ENCODE results near the gene RANBP6.
A peak's percentile ranks its signal among the peaks of the same experiment; 100 is the strongest.
"Not testable (repeated sequence)": the region's sequence is repeated elsewhere in the genome, so short reads cannot be mapped to it uniquely, and the experiment has no call there.

The RANBP6 gene

DNA sequence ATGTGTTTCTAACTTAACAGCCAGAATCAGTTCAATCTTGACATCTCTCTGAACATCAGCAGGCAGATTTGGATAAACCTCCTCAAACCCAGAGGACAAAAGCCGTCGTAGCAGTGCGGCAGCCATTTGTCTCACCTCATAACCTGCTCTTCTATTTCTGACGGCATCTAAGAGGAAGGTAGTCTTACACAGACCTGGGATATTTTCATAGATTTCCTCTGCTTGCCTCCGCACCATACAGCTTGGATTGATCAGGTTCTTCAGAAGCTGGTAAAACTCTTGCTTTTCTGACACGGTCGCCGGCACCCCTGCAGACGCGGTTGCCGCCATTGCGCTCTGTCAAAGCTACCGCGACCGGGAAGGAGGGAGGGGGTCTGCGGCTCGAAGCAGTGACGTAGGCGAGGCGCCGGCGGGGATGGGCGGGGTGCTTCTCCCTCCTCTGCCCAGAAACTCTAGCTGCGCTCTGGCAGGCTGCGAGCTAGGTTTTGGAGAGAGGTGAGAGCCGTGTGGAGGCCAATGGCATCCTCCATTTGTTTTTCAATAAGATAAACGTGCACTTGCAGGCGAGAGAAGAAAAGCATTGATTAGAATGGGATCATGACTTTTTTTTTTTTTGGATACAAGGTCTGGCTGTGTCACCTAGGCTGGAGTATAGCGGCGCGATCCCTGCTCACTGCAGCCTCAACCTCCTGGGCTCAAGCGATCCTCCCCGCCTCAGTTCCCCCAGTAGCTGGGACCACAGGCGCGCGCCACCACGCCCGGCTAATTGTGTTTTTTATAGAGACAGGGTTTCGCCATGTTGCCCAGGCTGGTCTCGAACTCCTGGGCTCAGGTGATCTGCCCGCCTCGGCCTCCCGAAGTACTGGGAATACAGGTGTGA is at the start of gene RANBP6:
RANBP6 (minus strand) TSS at position 347 of the 880 bp plus-strand sequence; CDS start at position 330, 17 bp downstream.
- peak; percentile 87 for DNase-seq

DNA sequence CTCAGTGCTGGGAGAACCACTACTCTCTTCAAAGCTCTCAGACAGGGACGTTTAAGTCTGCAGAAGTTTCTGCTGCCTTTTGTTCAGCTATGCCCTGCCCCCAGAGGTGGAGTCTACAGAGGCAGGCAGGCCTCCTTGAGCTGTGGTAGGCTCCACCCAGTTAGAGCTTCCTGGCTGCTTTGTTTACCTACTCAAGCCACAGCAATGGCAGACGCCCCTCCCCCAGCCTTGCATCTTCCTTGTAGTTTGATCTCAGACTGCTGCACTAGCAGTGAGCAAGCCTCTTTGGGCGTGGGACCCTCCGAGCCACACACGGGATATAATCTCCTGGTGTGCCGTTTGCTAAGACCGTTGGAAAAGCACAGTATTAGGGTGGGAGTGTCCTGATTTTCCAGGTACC is 47.7 kb upstream of the RANBP6 start:
- not testable (repeated sequence) for DNase-seq

DNA sequence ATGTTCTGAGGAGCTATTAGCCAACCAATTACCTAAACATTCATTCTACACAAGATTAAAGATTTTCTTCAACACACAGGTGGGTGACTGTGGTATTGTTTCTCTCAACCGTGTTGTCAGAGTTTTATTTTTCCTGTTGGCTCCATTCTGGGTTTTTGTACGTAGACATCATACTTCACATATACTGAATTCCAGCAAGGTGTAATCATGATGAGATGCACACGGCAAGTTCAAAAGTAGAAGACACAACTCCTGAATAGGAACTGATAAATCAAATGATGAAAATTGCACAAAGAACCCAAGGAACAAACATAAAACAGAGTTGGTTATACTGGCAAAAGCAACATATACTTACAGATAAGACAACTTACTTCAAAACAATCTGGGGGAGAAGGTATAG is 40.2 kb upstream of the RANBP6 start:
- no peak for DNase-seq

DNA sequence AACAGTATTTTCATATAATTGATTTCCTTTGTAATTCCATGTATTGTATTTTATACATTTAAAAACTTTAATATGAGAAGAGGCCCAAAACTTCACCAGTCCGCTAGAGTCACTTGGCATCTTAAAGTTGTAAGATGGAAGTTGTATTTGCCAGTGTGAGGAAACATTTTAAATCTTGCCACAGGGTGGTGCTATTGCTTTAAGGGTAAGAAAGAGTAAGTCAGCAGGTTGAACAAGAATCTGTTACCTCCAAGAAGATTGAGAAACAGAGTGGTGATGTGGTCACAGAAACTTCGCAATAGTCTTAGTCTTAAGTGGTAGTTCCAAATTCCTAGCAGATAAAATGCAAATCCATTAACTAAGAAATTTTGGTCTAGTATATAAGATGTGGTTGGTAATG is 39.8 kb upstream of the RANBP6 start:
- no peak for DNase-seq

DNA sequence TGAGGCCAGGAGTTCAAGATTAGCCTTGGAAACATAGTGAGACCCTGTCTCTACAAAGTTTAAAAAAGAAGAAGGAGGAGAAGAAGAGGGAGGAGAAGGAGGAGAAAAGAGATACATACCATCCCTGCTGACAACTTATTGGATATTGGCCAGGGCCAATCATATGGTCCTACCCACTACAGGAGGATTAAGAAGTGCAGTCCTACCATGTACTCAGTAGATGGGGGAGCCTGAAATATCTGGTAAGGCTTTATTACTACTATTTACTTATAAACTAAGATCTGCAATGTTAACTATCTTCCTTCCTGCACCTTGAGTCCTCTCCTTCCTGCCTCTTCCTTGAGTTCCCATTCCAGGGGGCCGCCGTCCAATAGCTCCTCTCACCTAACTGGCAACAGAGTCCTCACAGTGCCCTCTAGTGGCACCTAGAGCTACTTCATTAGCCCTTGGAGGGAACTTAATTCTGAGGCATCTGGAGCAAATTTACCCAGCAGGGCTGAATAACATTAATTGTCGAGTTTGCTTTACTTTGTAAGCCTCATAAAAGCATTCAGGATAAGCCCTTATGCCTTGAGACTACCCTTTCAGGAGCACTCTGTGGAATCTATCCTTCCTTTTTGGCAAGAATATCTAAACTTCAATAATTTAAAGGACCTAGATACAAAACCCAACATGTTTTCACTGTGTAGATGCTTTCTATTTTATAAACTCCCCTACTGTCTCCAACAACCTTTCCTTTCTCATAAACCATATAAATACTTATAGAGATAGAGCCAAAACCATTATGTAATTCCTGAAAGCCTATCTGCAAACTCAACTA is 39.1 kb upstream of the RANBP6 start:
- DNase-seq = peak; percentile 54

DNA sequence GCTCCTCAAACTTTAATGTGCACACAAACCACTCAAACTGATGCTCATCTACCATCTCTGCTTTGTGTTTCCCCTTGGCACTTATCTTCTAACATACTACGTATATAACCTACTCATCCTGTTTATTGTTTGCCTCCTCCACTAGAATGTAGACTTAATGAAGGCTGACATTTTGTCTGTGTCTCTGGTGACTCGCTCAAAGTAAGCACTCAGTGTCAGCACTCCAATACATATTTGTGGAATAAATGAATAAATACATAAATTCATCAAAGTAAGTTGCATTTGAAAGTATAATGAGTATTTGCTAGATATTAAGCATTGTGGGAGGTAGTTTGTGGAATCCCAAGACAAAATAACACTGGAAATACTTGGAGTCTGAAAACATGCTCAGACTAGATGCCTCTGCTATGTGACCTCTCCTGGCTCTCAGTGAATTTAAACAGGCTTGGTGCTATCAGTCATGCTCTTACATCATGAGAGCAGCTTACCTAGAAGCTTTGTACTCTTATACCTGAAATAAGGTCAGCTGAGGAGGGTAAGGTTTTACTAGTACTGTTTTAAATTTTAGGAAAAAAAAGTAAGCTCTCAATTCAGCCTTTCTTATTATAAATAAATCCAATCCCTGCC is 37.0 kb upstream of the RANBP6 start:
- no peak for DNase-seq

DNA sequence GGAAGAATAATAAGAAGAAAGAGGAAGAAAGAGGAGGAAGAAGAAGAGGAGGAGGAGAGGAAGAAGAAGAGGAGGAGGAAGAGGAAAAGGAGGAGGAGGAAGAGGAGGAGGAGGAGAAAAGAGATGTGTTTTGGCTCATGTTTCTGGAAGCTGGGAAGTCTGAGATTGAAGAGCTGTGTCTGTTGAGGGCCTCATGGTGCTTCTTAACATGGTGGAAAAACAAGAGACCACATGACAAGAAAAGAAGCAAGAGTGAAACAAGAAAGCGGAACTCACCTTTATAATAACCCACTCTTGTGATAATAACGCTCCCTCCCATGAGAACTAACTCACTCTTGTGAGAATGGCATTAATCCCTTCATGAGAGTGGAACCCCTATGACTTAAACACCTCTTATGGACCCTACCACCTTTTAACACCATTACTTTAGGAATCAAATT is 36.1 kb upstream of the RANBP6 start:
- no peak for DNase-seq

DNA sequence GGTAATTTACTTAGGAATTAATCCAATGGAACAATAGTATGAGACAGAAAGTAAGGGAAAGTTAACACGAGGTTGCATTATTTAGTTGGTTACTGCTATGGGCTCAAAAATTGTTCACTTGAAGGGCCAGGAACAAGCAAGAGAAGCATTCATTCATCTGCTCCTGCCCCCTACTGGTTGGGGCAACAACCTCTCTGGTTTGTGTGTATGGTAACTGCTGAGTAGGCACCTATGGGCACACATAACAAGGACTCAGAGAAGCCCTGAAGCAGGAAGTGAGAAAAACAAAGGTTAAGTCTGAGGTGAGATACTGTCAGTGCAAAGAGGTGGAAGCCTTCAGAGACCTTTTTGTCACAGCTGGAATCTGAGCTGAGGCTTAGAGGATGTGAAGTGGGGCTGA is 34.4 kb upstream of the RANBP6 start:
- no peak for DNase-seq

DNA sequence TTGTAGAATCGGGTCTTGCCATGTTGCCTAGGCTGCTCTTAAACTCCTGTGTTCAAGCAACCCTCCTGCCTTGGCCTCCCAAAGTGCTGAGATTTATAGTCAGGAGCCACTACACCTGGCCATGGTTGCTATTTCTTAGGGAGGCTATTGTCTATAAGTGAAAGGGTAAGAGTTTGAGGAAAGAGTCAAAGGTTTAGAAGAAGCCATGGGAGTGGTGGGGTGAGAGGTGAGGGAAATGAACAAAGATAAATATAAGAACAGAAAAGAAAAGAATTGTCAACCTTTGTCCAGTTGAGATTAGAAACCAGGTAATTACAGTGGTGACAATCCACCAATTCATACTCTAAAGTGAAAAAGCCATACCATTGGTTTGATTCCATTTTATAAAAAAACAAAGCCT is 32.6 kb upstream of the RANBP6 start:
- no peak for DNase-seq

DNA sequence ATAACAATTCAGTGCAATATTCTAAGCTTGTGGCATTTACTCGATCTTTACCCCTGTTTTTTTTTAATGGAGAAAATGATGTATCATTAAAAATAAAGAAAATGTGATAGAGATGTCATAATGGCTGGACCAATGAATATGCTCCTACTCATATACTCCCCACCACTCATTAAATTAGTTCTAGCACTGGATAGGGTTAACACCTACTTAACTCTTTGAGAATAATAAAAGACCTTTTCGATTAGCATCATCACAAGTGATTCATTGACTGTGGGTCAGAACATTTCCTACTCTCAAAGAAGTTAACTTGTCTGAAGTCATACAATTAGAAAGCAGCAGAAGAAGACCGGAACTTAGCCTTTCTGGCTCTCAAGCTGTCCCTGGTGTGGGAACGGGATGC is 31.6 kb upstream of the RANBP6 start:
- DNase-seq = no peak

DNA sequence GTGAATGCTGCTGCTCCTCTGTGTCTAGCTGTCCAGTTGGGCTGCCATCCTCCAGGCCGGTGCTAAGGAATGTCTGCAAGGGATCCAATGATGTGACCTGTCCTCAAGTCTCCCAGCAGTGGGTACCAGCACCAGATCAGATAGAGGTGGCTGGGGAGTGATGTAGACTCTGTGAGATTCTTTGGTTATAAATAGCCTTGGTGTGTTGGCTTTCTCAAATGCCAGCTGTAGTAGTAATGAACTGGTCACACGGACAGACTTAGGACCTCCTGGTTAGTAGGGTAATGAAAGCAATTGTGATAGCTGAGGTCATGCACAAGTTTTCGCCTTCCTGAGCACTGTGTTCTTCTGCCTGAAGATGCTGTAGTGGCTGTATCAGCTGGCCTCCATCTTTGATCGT is 29.9 kb upstream of the RANBP6 start:
- DNase-seq = no peak

DNA sequence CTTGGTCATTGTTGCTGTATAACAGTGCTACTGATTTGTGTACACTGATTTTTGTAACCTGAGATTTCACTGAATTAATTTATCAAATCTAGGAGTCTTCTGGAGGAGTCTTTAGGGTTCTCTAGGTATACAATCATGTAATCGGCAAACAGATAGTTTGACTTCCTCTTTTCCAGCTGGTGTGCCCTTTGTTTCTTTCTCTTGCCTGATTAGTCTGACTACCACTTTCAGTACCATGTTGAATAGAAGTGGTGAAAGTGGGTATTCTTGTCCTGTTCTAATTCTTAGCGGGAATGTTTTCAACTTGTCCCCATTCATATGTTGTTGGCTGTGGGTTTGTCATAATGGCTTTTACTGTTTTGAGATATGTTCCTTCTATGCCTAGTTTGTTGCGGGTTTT is 24.7 kb upstream of the RANBP6 start:
- DNase-seq = no peak

DNA sequence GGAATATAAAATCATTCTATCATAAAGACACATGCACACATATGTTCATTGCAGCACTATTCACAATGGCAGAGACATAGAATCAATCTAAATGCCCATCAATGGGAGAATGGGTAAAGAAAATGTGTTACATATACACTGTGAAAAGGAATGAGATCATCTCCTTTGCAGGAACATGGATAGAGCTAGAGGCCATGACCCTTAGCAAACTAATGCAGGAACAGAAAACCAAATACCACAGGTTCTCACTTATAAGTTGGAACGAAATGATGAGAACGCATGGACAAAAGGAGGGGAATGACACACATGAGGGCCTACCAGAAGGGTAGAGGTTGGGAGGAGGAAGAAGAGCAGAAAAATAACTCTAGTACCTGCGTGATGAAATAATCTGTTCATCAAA is 21.0 kb upstream of the RANBP6 start:
- no peak for DNase-seq

DNA sequence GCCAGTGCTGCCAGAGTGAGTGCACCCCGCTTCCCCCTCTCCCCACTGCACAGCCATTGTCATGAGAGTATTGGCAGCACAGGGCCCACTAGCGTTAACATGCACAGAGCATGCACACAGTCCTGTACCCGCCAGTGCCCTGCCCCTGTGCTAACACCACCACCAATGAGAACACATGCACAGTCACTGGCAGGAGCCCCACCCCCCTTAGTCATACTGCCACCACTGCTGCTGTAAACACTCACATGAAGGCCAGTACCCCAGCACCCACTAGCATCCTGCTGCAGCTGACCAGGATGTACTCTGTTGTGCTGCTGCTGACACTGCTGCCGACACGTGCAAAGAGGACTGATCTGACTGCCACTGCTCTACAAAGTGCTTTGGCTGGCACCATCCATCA is 19.5 kb upstream of the RANBP6 start:
- DNase-seq = no peak

DNA sequence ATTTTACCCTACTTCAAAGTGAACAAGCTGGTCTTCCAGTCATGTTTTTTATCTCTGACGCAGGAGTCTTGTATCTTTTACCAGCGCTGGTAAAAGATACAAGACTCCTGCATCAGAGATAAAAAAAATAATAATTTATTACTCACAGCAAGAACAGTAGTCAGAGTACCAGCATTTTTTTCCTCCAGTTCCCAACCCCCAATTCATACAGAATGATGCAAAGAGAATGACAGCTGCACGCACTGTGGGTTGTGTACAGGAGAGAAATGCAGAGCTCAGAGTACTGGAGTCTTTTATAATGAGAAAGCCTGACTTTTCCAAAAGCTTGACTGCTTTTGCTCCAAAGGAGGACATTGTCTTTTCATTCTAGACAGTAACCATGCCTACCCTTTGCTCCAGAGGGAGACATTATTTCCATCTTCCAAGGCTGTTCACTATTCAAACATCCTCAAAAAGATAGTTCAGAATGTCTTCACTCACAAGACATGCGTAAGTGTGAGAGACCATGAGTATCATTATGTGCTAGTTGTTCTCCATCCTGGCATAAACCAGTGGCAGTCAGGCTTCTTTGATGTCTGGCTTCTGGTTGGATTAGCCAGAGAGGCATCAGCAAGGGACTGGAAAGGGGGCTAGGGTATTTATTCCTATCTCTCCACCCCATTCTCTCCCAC is 14.3 kb upstream of the RANBP6 start:
- DNase-seq = no peak

DNA sequence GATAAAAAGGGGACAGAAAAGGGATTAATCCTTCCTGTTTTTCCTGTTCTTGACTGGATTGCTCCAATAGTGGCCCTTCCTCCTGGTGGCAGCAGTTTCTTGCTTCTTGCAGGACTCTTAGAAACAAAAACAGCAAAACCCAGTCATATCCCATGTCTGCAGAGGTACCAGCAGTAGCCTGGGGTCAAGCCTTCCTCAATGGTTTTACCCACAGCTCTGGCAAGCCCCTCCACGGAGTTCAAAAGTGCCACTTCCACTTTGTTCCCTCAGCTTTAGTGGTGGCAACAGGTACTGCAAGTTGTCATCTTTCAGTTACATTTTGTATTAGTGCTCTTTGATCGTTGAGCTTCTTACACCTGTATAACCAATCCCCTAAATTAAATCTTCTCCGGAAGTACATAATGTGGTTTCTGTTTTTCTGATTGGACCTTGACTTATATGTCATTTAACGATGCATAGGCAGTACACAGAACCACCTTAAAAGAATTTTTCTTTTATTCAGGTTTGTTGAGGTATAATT is 8.7 kb upstream of the RANBP6 start:
- no peak for DNase-seq

DNA sequence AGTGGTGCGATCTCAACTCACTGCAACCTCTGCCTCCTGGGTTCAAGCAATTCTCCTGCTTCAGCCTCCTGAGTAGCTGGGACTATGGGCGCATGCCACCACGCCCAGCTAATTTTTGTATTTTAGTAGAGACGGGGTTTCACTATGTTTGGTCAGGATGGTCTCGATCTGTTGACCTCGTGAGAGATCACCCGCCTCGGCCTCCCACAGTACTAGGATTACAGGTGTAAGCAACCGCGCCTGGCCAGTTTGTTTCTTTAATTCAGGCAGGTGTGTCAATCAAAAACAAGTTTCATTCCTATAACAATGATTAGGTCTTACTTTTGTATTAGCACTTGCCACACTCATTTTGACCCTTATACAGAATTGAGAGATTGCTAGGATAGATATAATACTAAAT is 1.6 kb upstream of the RANBP6 start:
- DNase-seq = not testable (repeated sequence)

DNA sequence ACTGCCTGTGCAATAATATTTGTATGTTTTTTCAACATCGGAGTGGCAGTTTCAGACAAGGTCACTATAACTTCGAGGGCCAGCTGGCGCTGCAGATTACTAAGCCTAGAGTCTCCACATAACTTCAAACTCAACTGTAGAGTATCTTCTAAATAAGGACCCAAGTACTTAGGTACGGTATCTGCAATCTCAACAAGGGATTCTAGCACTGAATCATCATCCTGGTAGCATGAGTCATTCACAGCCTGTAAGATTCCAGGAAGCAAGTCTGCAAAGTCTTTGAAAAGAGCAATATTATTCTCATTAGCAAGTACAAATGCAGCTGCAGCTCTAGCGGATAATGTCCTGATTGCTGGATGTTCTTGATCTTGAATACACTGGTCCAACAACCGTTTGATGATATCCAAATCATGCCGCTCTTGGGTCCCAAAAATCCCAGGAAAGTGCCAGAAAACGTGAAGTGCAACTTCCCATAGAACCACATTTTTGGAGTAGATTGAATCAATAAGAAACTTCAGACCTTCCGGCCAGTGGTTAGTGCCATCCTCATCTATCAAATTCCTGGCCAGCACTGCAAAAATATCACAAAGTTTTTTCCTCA is 654 bp downstream of the RANBP6 start:
- no peak for DNase-seq

DNA sequence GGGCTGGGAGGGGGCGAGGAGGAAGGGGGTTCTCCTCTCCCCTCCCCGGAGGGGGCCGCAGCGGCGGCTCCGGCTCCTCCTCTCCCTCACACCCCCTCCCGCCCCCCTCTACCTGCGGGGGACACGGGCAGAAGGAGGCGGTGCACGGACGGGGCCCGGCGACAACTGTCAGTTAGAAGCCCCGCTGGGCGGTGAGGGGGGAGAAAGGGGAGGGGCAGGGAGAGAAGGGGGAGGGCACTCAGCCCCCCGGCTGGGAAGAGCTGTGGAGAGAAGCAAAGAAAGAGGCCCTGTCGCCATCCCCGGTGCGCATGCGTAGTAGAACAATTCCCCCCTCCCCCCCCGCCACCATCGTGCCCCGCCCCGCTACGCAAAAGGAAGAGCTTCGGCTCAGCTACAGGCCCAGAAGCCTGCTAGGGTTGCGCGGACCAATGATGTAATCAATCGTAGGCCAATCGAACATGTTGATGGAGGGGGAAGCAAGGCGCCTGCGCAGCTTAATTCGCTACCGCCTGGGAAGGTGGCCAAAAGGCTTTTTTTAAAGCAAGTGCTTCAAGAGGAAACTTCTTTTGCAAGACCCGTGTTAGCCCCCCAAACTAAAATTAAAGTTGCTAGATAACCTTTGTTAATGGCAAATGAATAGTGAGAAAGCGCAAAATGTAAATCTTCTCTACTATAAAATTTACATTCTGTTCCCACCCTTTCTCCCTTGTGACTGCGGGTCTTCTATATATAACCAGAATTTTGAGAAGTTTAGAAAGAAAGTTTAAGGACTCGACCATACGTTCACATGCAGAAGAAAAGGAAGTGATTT is 7.0 kb downstream of the RANBP6 start:
- DNase-seq = peak; percentile 84

DNA sequence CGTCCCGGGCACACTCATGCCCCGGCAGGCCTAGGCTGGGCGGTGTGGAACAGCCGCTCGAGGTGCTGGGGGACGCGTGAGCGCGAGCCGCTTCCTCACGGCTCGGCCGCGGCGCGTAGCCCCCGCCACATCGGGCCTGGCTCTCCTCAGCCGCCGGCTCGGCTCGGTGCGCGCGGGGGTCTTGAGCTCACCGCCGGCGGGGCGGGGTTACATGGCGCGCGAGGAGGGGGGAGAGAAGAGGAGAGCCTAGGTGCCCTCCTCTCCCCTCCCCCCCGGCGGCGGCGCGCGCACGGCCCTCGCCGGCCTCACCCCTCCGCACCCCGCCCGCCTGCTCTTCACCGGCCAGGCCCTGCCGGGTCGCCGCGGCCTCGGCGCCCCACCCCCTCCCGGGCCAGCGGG is 7.7 kb downstream of the RANBP6 start:
- peak; percentile 77 for DNase-seq

DNA sequence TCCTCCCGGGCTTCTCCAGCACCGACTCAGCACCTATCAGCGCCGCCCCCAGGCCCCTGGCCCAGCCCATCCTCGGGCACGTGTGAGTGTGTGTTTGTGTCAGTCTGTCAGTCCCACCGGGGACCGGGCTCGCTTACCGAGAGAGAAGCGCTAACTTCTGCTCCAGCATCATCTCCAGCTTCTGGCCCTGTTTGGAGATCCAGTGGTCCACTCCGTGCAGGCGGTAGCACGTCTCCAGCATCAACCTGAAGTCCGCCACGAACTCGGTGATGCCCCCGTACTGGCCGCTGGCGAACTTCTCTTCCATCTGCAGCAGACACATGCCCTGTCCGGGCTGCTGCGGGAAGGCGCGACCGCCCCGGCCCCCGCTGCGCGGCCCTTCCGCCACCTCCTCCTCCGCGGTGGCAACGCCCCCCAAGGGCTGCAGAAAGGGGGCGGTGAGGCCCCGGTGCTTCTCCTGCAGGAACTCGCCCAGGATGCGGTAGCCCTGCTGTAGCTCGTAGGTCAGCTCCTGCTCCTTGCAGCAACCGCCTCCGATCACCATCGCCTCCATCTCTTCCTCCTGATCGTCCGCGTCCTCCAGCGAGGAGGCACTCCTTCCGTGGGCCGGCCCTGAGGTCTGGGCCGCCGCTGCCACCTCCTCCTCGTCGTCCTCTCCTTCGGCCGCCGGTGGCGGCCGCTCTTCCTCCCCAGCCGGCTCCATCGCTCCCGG is 8.2 kb downstream of the RANBP6 start:
- peak; percentile 94 for DNase-seq
